ENCODE measurements around the gene RPS23. TPM values are rescaled to one million over a fixed set of nuclear protein-coding genes. Genes with fewer than 3 reads are reported as not detected.
A peak's percentile ranks its signal among the peaks of the same experiment; 100 is the strongest.

The RPS23 gene
- total RNA-seq (2014; rRNA removed; shearing (Covaris generic)) (1,580 and 2,261 TPM in 2 replicates), polyA plus RNA-seq (2016; fragmentation: Nextera tagmentation; extraction: Ambion mirVana) (3,526 and 3,589 TPM in 2 replicates)
- long read RNA-seq, transcript RPS23-201 (4 exons, 3,437 nt), result major isoform, 1,822 of 2,016 reads
- long read RNA-seq, transcript RPS23-203 (3 exons, 576 nt), result minor isoform, 159 of 2,016 reads
- long read RNA-seq, partial matches to known transcripts, result 1 of 2,016 reads
- long read RNA-seq, other reads (novel, unspliced or antisense), result 32 of 2,016 reads

DNA sequence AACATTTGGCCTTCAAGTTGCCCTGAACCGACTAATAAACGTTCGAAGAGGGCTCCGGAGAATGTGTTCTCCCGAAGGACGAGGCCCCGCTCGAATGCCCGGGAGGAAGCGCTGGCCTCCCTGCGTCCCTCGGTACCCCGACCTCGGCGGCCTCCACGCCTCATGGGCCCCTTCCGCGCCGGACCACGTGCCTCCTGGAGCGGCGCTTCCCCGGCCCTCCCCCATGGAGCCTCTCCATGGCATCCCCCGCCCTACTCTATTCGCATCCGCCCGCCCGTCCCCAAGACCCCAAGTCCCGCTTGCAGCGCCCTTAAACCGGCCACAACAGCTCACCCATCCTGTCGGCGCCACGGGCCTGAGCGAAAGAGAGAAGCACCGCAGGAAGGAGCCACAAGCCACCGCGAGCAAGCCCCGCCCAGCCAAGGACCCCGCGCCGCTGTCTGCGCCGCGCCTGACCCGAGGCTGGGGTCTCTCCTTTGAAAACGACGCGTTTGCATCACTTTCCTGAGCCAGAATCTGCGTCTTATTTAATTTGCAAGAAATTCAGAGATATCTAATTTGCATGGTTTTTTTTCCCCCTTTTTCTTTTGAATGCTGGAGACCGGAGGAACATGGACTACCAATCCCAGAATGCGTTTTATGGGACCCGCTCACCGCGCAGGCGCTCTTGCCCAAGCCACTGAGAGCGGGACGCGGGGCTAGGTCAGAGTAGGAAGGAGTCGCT is at the start of gene RPS23:
Gene RPS23, minus strand, starts transcription at position 368 of the 724 bp plus-strand sequence. Its CDS starts 31 bp downstream, at position 337.
- H3K4me1 Mint-ChIP-seq, result peaks cover 36% of the 10 kb centered on the region
- H3K27me3 ChIP-seq (ENCODE audit: insufficient read depth), result no peaks in the 10 kb centered on the region
- ATAC-seq (peak; percentile 75), DNase-seq (ENCODE audit: low spot score) (peak; percentile 95)
- peaks cover 54% of the 10 kb centered on the region for H3K36me3 Mint-ChIP-seq (ENCODE audit: low read depth)
- peaks cover 23% of the 10 kb centered on the region for H3K27me3 Mint-ChIP-seq (ENCODE audit: insufficient read depth, low read depth, poor library complexity)
- peak within 1 kb of the TSS; percentile 95 for H3K4me2 ChIP-seq
- peak within 1 kb of the TSS; percentile 92 for H3K27ac ChIP-seq (ENCODE audit: low read depth)
- H3K4me3 Mint-ChIP-seq, result peak within 1 kb of the TSS; percentile 94
- H3K36me3 ChIP-seq (ENCODE audit: insufficient read depth), result peaks cover 29% of the 10 kb centered on the region
- peak within 1 kb of the TSS; percentile 100 for H3K27ac Mint-ChIP-seq
- peaks cover 27% of the 10 kb centered on the region for H3F3A ChIP-seq (replicated peaks; ENCODE audit: low read depth)
- no peaks in the 10 kb centered on the region for H3K9me3 Mint-ChIP-seq
- peaks cover 22% of the 10 kb centered on the region for H3K79me2 ChIP-seq (replicated peaks; ENCODE audit: insufficient read depth)
- no peak within 1 kb of the TSS for H2AFZ ChIP-seq
- TF ChIP-seq JUNB (IDR thresholded peaks at IDR 0.05; ENCODE audit: unreplicated experiment), result no peak
- TF ChIP-seq, protein P1, sequence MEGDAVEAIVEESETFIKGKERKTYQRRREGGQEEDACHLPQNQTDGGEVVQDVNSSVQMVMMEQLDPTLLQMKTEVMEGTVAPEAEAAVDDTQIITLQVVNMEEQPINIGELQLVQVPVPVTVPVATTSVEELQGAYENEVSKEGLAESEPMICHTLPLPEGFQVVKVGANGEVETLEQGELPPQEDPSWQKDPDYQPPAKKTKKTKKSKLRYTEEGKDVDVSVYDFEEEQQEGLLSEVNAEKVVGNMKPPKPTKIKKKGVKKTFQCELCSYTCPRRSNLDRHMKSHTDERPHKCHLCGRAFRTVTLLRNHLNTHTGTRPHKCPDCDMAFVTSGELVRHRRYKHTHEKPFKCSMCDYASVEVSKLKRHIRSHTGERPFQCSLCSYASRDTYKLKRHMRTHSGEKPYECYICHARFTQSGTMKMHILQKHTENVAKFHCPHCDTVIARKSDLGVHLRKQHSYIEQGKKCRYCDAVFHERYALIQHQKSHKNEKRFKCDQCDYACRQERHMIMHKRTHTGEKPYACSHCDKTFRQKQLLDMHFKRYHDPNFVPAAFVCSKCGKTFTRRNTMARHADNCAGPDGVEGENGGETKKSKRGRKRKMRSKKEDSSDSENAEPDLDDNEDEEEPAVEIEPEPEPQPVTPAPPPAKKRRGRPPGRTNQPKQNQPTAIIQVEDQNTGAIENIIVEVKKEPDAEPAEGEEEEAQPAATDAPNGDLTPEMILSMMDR (conservative IDR thresholded peaks at IDR 0.05; ENCODE audit: low read depth in 2 of 2), result no peak
- TF ChIP-seq, protein P2, sequence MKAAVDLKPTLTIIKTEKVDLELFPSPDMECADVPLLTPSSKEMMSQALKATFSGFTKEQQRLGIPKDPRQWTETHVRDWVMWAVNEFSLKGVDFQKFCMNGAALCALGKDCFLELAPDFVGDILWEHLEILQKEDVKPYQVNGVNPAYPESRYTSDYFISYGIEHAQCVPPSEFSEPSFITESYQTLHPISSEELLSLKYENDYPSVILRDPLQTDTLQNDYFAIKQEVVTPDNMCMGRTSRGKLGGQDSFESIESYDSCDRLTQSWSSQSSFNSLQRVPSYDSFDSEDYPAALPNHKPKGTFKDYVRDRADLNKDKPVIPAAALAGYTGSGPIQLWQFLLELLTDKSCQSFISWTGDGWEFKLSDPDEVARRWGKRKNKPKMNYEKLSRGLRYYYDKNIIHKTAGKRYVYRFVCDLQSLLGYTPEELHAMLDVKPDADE (IDR thresholded peaks at IDR 0.05), result peak; percentile 64; the same call in 1 of the 2 replicates
- TF ChIP-seq STAT1 (IDR thresholded peaks at IDR 0.05; ENCODE audit: unreplicated experiment), result no peak
- TF ChIP-seq, protein P3, sequence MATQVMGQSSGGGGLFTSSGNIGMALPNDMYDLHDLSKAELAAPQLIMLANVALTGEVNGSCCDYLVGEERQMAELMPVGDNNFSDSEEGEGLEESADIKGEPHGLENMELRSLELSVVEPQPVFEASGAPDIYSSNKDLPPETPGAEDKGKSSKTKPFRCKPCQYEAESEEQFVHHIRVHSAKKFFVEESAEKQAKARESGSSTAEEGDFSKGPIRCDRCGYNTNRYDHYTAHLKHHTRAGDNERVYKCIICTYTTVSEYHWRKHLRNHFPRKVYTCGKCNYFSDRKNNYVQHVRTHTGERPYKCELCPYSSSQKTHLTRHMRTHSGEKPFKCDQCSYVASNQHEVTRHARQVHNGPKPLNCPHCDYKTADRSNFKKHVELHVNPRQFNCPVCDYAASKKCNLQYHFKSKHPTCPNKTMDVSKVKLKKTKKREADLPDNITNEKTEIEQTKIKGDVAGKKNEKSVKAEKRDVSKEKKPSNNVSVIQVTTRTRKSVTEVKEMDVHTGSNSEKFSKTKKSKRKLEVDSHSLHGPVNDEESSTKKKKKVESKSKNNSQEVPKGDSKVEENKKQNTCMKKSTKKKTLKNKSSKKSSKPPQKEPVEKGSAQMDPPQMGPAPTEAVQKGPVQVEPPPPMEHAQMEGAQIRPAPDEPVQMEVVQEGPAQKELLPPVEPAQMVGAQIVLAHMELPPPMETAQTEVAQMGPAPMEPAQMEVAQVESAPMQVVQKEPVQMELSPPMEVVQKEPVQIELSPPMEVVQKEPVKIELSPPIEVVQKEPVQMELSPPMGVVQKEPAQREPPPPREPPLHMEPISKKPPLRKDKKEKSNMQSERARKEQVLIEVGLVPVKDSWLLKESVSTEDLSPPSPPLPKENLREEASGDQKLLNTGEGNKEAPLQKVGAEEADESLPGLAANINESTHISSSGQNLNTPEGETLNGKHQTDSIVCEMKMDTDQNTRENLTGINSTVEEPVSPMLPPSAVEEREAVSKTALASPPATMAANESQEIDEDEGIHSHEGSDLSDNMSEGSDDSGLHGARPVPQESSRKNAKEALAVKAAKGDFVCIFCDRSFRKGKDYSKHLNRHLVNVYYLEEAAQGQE (IDR thresholded peaks at IDR 0.05; ENCODE audit: unreplicated experiment), result peak; percentile 9
- TF ChIP-seq POLR2AphosphoS5 (IDR thresholded peaks at IDR 0.05; ENCODE audit: low read depth), result peak; percentile 90
- no peak for TF ChIP-seq ZNF331 (CRISPR knock-in tag; IDR thresholded peaks at IDR 0.05; ENCODE audit: low read depth)
- TF ChIP-seq EZH2phosphoT487 (IDR thresholded peaks at IDR 0.05; ENCODE audit: unreplicated experiment), result no peak
- peak; percentile 58 for TF ChIP-seq CREB1 (CRISPR knock-in tag; IDR thresholded peaks at IDR 0.05; ENCODE audit: low read depth)
- no peaks in the 10 kb centered on the region; the same call in 1 of the 2 replicates for H4K20me1 ChIP-seq (replicated peaks; ENCODE audit: insufficient read depth)
- no peaks in the 10 kb centered on the region for H3K9me2 ChIP-seq (ENCODE audit: insufficient read depth)
- H3K4me1 ChIP-seq (ENCODE audit: insufficient read depth), result peaks cover 26% of the 10 kb centered on the region
- H3K4me3 ChIP-seq, result peak within 1 kb of the TSS; percentile 91

All from GM23338 (cell line).